IPS DF 4.7 (cell line): ENCODE measurements around the gene ALDH5A1.

Experiments
- DNase-seq: peaks from one replicate; pipeline ENCODE4 v3.0.0-alpha.2; 2013; ENCODE audit warnings: low spot score; ENCODE audit errors: extremely low read depth

The ALDH5A1 gene

DNA sequence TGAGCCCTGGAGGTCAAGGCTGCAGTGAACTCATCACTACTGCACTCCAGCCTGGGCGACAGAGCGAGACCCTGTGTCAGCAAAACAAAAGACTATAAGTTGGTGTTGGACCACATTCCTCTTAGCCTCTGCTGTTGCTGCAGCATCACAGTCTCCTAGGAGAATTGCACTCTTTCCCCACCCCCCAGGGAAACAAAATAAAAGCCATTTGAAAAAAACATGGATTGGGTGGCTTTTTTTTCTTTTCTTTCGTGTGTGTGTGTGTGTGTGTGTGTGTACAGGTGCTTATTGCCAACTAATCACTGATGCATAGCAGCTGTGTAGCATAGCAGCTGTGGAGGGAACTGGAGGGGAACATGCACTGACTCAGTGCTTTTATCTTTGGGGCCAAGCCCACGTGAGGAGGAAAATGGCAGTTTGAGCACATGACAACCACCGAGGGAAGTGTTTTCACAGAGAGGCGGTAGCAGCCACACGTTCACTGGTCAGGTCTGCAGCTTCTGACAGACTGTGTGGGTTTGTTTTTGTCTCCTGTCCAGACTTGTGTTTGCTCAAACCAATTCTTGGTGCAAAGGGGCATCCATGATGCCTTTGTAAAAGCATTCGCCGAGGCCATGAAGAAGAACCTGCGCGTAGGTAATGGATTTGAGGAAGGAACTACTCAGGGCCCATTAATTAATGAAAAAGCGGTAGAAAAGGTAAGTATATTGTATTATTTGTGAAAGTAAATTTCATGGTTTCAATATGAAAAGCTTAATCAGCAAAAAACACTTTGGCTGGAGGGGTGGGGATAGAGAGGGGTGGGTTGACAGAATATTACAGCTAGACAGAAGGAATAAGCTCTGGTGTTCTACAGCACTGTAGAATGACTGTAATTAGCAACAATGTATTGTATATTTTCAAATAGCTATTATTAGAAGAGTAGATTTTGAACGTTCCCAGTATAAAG is 27.7 kb downstream of the ALDH5A1 start:
- DNase-seq, result no peak

DNA sequence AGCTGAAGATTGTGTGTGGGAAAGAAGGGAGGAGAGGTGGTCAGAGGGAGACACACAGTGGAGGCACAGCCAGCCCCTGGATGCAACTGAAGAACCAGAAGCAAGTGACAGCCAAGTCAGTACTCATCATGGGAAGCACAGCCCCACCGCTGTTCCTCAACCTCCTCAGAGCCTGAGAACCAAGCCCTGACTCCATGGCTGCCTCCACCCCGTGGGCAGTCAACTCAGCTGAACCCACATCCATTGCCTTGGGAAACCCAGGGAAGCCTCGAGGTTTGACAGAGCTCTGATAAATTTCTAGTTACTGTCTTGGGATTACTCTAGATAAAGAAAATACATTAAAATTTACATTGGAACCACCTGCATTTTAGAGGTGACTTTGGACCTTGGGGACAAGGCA is 29.6 kb downstream of the ALDH5A1 start:
- no peak for DNase-seq

DNA sequence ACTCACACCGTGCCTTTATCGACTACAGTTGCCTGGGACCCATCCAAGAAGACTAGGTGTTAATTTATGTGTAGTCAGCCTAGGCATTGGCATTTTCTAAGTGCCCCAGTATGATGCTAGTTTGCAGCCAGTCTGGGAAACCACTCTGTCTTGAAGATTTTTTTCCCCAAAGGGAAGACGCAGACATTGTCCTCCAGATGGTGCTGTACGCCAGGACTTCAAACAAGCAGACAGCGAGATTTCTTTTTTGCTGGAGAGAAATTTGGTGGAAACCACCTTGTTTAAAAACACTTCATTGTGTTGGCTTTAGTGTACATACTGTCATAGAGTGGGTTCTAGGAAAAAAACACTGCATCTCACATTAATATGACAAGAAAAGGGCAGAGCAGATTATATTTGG is 30.0 kb downstream of the ALDH5A1 start:
- DNase-seq, result no peak

DNA sequence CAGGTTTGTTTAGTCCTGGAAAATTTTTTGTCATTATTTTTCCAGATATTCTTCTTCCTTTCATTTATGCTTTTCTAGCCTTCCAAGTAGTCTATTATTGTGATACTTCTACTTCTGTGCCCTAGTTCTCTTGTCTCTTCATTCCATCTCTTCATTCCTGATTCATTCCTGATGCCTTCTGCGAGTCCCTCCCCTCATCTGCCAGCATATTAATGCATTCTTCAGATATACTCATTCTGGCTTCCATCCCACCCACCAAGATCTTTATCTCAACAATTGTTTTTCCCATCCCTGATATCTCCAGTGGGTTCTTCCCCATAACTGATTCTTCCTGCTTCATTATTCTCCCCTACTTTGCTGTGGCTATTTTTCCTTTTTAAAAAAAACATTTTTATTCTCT is 35.2 kb downstream of the ALDH5A1 start:
- DNase-seq, result no peak

DNA sequence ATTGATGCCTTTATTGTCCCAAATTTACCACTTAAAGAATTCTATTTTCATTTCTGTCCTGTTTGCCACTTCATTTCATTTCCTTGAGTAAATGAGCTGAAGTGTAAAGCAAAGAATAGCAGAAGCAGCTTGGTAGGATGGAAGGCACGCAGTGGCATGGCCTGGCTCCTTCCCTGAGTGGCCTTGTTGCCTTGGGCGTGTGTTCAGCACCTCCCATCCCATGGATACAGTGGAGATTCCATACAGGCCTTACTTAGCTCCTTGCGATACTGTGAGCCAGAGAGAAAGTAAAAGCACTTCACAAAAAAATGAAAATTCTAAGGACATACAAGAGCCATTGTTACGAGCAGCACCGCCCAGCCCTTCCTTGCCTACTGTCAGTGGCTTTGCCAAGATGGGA is 39.6 kb downstream of the ALDH5A1 start:
- no peak for DNase-seq

DNA sequence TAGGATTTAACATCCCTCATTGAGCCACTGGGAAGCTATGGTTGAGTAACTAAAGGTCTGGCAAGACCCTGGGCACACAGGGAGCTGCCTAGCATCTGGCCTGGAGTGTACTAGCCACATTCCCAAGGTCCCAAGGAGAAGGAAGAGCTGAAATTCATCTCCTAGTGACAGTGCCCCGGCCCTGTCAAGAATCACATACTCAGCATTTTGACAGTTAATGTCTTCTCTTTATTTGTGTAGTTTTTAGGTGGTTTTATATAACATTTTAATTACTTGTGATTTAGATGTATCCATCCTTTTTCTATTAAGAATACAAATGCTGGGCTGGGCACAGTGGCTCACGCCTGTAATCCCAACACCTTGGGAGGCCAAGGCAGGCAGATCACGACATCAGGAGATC is 40.4 kb downstream of the ALDH5A1 start:
- DNase-seq, result no peak

DNA sequence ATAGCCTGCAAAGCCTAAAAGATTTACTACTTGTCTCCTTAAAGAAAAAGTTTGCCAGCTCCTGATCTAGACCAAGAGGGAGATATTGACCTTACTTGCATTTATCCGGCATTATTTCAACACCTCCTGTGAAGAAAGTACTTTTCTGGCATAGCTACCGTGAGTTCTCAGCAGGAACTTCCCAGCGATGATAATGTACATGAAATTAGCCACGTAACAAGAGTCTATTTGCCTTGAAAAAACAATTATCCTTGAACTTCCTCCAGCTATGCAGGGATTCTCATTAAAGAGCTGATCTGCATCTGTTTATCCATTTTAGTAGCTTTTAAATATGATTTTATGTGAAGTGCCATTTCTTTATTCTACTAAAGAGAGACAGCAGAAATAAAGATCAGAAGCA is 41.7 kb downstream of the ALDH5A1 start:
- no peak for DNase-seq

DNA sequence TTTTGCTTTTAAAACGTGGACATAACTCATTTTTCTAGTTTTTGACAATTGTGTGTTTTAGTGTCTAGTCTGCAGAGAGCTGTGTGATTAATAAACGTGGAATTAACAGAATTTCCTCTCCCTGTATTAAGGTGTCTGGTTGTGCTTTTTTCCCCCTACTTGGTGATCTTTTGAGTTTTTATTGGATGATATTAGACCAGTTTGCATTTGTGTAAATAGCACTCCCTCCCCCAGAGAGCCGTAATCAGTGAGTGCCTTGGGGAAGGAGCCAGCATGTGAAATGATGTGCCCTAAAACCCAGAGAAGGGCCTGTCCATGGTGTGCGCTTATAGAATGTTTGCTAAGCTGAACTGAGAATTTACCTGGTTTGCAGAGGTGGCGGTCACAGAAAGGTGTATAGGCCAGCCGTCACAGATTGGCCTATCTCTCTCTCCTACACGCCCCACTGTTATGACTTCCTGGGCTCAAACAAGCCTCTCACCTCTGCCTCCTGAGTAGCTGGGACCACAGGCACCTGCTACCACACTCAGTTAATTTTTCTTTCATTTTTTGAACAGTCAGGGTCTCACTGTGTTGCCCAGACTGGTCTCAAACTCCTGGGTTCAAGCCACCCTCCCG is 42.4 kb downstream of the ALDH5A1 start:
- no peak for DNase-seq

DNA sequence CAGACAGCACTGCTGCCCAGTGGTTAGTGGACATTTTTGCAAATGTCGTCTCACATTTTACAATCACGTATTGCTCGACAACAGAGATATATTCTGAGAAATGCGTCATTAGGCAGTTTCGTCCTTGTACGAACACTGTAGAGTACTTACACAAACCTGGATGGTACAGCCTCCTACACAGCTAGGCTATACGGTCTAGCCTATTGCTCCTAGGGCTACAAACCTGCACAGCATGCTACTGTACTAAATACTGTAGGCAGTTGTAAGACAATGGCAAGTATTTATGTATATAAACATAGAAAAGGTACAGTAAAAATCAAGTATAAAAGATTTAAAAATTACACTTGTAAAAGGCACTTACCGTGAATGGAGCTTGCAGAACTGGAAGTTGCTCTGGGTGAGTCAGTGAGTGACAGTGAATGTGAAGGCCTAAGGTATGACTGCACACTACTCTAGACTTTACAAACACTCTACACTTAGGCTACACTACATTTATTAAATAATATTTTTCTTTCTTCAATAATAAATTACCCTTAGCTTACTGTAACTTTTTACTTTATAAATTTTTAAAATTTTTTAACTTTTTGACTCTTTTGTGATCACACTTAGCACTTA is 43.1 kb downstream of the ALDH5A1 start:
- DNase-seq, result no peak

DNA sequence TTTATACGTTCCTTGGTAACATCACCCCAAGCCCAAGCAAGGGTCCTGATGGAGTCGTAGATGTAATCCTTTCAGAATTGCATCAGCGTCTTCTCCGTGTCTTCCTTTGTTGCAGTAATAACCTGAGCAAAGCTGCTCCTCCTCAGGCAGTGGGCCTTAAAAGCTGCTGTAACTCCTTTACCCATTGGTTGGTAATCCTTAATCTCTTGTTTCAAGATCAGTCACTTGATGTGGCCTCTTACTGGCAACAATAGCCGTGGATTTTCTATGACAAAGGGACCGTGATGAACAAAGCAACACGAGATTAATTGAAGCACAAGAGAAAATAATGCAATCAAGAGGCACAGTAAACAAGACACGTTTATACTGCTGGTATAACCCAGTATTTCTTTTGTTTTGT is 44.6 kb downstream of the ALDH5A1 start:
- DNase-seq, result no peak

DNA sequence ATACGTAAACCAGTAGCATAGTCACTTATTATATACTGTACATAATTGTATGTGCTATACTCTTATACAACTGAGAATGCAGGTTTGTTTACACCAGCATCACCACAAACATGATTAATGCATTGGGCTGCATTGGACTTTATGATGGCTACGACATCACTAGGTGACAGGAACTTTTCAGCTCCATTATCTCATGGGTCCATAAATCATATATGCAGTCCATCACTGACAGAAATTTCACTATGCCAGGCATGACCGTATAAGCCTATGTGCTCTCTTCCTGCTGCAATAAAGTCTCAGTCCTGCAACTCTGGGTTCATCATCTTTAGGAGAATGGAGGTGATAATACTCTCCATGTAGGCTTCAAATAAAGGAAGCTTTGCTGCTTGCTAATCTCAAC is 45.4 kb downstream of the ALDH5A1 start:
- DNase-seq, result no peak

DNA sequence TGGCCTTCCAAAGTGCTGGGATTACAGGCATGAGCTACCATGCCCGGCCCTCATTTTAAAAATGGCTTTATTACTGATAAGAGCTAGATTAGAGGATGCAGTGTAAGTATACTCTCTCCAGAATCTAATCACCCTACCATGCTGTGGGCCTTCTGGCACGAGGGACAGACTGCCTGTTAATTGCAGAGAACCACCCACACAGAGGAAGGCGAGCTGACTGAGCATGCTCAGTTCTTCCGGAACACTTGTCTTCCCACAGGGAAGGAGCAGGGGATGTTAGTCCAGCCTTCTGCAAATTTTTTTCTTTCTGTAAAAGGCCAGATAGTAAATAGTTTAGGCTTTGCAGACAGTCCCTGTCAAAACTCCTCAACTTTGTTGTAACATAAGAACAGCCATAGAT is 48.9 kb downstream of the ALDH5A1 start:
- no peak for DNase-seq

DNA sequence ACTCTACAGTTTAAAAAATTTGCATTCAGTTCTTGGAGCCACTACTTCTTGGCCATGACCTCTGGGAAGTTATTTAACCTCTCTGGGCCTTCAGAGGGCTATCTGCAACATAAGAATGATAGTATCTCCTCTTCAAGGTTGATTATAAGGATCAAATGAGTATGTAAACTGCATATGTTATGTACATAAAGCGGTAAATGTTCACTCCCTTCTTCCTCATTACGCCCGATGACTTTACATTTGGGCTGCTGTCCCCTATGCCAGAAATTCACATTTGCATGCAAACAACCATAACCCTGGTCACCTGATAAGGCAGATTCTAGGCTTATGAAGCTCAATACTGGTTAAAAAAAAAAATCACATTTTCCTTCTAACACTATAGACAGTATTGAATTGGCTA is 50.4 kb downstream of the ALDH5A1 start:
- no peak for DNase-seq

DNA sequence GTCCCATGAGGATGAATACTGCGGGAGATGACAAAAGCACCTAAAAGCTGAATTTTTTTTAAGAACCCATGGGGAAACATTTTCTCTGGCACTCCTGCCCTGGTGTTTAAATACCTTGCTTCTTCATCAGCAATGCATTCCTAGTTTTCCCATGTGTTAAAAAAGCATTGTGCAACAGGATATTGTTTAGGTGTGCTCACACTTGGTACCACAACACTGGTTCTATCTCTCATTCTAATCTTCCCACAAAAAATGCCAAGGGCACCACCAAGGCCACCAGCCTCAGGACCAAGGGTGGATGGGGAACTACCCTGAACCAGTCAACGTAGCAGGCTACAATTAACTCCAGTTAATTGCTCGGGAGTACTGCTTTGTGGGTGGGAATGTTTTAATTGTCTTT is 50.9 kb downstream of the ALDH5A1 start:
- DNase-seq, result no peak

DNA sequence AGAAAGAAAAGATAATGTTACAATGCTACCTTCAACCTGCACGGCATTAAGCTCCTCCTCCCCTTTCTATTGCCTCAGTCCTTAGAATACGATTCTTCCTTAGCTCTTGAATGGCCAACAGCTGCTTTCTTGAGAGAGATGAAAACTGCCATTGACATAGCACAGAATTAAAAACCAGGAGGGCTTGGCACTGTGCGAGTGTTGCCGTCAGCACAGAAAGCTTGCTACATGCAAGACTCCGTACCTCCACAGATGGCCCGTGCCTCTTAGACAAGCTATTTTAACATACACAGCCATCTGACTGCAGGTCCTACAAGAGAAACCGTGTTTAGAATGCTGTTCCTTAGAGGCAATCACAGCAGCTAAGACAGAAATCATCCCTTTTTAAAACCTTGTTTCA is 51.7 kb downstream of the ALDH5A1 start:
- DNase-seq, result no peak

DNA sequence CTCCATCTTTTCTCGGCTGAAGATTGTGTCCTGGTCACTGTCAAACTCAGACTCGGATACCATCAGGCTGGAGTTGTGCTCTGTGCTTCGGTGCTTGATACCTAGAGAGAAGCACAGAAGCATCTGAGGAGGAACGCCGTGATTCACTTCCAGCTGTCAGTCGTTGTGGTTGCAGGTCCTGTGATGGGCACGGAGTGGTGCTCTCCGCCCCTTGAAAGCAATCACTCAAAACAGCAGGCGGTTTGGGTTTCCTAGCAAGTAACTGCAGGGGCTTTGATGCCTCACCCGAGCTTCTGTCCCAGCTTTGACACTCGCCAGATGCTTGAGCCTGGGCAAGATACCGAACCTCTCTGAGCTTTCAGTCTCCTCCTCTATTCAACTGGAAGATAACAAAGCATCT is 52.5 kb downstream of the ALDH5A1 start:
- no peak for DNase-seq

DNA sequence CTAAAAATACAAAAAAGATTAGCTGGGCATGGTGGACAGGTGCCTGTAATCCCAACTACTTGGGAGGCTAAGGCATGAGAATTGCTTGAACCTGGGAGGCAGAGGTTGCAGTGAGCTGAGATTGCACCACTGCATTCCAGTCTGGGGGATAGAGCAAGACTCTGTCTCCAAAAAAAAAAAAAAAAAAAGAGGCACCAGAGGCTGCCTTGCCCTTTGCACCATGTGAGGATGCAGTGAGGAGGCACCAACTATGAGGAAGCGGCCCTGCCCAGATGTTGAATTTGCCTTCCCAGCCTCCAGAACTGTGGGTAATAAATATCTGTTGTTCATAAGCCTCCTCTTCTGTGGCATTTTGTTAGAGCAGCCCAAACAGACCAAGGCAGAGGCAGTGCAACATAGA is 54.4 kb downstream of the ALDH5A1 start:
- no peak for DNase-seq

DNA sequence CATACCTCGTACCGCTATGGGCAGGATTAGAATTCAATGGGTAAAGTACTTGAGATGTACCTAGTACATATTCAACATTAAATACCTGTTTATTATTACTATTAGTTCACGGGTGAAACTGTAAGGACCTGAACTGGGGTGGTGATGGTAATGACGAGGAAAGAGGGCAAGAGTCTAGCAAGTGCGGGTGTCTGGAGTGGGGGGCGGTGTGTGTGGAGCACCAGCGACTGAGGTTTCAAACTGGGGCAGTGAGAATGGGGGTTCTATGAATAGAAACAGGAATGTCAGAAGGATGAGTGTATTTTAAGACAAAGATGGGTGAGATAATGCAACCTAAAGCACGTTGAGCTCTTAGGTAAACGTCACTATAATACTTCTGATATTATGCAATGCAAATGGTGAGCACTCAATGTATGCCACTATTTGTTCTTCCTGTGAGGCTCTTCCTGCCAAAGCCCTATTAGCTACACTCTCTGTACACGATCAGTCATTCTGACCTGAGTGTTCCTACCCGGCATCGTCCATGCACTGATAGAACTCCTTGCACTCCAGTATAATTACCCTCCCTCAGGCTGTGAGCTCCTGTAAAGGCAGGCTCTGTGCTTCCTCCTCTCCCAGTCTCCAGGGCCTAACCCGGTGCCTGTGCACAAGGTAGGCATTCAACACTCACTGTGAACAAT is 55.0 kb downstream of the ALDH5A1 start:
- no peak for DNase-seq

DNA sequence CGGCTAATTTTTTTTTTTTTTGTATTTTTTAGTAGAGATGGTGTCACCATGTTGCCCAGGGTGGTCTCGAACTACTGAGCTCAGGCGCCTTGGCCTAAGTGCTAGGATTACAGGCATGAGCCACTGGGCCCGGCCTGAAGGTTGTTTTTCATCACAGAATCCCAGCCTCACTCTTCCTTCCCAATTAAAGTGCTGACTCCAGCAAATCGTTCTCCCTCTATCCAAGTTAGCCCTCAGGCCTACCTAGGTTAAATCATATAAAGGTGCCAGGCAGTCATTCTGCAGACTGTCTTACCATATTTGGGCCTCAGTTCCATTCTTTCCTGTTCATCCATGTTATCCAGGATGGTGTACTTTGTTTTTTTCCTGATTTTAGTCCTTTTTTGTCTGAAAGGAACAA is 56.4 kb downstream of the ALDH5A1 start:
- no peak for DNase-seq

DNA sequence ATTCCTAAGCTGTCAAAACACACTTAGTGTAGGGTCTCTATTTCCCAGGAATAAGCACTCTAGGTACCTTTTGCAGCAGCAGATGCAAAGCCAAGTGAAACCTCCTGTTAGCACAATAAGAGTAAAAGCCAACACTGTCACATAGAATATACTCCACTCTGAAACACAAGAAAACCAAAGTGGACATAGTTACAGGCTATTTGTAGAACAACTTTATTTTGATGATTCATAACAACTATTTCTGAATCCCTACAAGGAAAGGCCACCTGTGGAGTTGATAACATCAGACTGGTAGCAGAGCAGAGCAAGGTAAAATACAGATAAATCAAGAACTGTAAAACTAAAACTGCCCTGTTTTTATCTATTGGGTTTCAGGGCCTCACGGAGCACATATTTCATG is 59.7 kb downstream of the ALDH5A1 start:
- DNase-seq, result no peak

DNA sequence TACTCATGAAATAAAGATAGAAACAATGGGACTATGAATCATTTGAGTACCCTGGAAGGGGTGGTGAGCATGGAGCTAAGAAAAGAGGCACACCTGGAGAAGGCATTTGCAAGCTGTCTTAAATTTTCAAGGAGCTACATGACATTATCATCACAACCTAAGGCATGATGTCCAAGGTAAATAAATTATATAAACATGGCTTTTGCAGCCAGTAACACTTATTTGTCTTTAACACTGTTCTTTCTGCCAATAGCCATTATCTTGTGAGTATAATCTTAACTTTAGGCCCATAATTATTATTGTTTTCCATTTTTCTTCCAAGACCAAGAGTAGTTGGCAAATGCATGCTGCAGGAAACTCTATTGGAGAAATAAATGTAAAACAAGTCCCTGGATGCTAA is 63.7 kb downstream of the ALDH5A1 start:
- DNase-seq, result no peak

DNA sequence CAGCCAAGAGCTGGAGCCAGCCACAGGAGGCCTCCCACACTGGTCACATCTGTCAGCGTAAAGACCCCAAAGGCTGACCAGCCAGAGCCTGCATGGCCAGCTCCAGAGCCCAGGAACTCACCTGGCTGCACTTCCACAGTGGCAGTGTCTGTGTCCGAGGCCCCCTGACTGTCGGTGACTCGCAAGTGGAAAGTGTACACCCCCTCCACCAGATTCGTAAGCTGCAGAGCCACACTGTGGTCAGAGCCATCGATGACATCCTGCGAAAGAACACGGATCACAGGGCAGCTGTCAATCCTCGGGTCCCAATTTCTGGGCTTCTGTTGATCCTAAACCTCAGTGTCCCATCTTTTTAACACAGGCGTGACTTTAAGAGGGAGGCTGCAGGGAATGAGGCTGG is 69.3 kb downstream of the ALDH5A1 start:
- no peak for DNase-seq
